ENCODE data around the gene BUB1.
"Not testable (repeated sequence)": the region's sequence is repeated elsewhere in the genome, so short reads cannot be mapped to it uniquely, and the experiment has no call there.

The BUB1 gene

GRCh38 chr2:110677530-110678456 is at the start of gene BUB1:
BUB1 (minus strand) TSS chr2:110678063; CDS start chr2:110677995, 68 bp downstream.
- peak; percentile 98 for DNase-seq (ENCODE audit: low spot score)

- no peak for DNase-seq (ENCODE audit: low spot score)
These were observed 48.4 kb upstream of the BUB1 start for GRCh38 chr2:110726285-110726684.

- DNase-seq (ENCODE audit: low spot score) = no peak
These were observed 48.0 kb upstream of the BUB1 start for GRCh38 chr2:110725859-110726258.

DNA sequence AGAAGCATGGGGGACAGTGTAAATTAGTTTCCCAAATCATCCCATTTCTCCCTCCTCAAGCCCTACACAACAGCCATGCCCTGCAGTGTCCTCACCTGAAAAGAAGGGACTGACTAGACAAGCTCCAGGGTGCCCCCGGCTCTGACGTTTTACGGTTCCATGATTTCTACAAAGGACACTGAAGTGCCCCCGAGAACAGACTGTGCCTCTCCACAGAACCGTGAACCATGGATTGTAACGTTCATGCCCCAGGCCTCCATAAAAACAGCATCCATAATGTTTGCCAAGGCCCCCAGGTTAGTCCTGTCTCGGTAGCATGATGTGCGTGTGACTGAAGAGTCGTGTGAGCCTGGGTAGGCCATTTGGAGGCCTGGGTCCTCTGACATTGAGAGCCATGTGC is 47.5 kb upstream of the BUB1 start:
- DNase-seq (ENCODE audit: low spot score) = no peak

DNA sequence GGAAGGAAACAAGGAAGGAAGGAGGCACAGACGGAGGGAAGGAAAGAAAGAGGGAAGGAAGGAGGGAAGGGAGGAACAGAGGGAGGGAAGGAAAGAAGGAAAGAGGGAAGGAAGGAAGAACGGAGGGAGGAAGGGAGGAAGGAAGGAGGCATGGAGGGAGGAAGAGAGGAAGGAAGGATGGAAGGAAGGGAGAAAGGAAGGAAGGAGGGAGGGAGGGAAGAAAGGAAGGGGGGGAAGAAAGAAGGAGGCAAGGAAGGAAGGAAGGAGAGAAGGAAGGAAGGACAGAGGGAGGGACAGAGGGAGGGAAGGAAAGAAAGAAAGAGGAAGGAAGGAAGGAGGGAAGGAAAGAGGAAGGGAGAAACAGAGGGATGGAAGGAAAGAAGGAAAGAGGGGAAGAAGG is 47.0 kb upstream of the BUB1 start:
- DNase-seq (ENCODE audit: low spot score) = no peak

DNA sequence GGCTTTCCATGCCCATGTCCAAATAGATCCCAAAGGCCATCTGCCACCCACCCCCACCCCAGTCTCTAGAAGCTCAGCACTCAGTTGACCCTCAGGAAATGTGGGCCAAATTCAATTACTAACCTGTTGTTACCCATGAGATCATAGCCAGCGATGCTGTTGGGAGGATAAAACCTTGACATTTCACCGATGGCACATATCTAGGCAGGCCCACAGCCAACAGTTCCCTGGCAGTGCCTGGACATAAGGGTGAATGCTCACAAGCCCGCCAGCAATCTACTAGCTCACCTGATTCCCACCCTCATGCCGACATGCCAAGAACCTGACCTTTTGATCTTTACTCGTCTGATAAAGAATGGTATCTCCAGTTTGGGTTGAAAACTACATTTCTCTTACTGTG is 42.7 kb upstream of the BUB1 start:
- no peak for DNase-seq (ENCODE audit: low spot score)

- no peak for DNase-seq (ENCODE audit: low spot score)
These were observed 41.1 kb upstream of the BUB1 start for GRCh38 chr2:110718990-110719389.

- no peak for DNase-seq (ENCODE audit: low spot score)
These were observed 40.5 kb upstream of the BUB1 start for GRCh38 chr2:110718382-110718781.

- no peak for DNase-seq (ENCODE audit: low spot score)
These were observed 39.9 kb upstream of the BUB1 start for GRCh38 chr2:110717734-110718133.

DNA sequence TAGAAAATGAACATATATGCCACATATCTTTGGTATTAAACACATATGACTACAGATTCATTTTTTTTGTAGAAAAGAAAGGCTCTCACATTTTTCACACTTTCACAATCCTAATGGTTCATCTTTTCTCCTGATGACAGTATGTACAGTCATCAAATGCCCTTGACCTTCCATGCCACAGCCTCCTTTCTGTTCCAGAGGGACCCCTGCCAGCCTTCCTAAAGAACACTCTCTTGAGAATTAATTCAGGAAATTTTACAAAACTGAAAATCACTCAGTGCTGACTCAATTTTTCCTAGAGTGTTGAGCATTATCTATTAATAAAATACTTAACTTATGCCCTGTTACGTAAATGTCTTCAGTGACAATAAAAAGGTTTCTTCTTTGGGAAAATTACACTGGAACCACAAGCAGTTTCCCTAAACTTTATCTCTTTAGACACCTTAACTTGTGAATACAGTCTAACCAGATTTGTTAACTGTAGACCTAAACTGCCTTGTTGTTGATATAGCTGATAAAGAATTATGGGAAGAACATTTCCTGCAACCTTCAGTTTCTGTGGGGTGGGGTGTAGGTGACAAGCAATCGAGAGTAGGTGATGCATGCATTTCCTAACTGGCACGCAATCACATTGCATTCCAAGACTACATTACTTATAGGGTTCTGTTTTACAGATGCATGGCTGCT is 39.2 kb upstream of the BUB1 start:
- no peak for DNase-seq (ENCODE audit: low spot score)

DNA sequence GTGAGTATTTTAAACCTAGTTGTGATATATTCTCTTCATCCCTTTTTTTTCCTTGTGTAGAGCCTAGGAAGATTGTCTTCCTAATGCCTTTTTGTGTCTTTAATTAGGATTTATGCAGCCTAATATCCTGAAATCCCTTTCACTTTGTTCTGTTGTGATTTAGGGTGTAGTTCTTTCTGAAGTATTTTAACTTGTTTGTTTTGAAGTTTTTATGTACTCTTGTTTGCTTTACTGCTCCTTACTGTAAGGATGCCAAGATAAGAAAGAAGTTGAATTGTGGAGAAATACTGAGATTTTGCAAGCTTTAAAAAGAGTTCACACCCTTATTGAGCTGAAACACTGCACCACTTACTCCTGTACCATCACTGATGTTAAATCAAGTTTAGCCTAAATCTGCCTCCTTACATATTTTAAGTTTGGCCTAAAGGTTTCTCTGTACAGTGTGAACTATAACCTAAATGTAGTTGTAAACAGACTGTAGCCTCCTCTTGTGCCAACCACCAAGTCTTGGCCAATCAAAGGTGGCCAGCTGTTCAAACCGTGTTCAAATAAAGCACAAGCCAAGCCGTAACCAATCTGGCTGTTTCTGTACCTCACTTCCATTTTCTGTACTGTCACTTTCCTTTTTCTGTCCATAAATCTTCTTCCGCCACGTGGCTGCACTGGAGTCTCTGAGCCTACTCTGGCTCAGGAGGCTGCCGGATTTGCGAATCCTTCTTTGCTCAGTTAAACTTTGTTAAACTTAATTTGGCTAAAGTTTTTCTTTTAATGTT is 36.8 kb upstream of the BUB1 start:
- no peak for DNase-seq (ENCODE audit: low spot score)

DNA sequence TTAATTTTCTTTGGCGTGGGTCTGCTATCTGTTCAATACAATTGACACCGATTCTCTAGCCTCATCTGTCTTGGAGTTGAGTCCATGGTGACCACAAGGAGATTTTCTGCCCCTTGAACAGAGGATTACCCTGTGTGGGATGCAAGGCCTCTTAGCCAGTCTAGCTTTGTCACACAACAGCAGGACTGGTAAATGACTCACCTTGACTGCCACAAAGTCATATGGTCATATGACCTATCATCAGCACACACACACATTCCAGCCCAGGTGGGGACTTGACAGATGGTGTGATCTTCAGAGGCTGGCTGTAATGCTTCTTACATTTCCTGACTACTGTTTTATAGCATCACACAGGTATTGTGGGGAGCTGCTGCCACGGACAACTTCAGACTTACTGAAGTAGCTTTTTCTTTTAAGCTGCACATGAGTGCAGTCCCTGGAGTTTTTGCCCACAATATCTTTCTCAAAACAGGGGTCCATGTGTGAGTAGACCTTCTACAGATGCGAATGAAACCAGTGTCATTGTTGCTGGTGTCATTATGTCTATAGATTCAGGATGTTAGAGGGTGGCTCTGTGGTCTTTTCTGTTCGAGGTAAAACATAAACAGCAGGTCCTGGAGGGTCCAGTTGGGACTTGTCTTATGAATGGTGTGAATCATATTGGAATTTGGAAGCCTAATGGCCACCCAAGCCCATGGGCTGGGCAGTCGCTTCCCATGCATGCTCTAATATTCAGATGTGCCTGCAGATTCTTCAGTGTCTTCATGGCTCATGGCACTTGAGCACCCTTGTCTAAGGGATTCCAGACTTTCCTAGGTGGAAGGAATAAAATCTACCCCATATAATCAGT is 35.9 kb upstream of the BUB1 start:
- no peak for DNase-seq (ENCODE audit: low spot score)

GRCh38 chr2:110712737-110713136 is 34.9 kb upstream of the BUB1 start:
- DNase-seq (ENCODE audit: low spot score) = no peak

DNA sequence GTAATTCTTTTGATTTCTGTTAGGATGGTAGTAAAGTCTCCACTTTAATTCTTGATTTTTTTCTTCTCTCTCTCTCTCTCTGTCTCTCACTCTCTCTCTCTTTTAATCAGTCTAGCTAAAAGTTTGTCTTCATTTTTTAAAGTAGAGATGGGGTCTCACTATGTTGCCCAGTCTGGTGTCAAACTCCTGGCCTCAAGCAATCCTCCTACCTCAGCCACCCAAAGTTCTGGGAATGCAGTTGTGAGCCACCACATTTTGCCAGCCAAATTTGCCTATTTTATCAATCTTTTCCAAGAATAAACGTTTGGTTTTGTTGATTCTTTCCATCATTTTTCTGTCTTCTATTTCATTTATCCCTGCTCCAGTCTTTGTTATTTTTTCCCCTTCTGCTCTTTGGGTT is 30.6 kb upstream of the BUB1 start:
- no peak for DNase-seq (ENCODE audit: low spot score)

GRCh38 chr2:110707386-110707965 is 29.6 kb upstream of the BUB1 start:
- no peak for DNase-seq (ENCODE audit: low spot score)

GRCh38 chr2:110702514-110703380 is 24.9 kb upstream of the BUB1 start:
- DNase-seq (ENCODE audit: low spot score) = no peak

DNA sequence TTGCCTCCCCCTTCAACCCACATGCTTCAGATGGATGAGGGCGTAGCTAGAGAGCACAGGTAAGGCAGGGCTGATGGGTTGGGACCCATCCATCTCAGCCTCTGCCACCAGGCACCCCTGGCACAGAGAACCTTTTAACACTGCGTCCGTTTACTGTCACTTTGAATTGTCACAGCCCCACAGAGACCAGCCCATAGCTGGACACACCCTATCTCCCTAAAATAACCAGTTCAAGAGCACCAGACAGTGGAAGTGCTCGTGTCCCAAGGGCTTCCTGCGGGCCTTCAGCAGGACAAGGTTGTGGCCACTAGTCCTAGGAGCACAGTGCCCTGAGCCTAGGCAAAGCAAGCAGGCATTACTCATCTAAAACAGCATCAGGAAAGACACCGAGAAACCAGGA is 20.4 kb upstream of the BUB1 start:
- not testable (repeated sequence) for DNase-seq (ENCODE audit: low spot score)

DNA sequence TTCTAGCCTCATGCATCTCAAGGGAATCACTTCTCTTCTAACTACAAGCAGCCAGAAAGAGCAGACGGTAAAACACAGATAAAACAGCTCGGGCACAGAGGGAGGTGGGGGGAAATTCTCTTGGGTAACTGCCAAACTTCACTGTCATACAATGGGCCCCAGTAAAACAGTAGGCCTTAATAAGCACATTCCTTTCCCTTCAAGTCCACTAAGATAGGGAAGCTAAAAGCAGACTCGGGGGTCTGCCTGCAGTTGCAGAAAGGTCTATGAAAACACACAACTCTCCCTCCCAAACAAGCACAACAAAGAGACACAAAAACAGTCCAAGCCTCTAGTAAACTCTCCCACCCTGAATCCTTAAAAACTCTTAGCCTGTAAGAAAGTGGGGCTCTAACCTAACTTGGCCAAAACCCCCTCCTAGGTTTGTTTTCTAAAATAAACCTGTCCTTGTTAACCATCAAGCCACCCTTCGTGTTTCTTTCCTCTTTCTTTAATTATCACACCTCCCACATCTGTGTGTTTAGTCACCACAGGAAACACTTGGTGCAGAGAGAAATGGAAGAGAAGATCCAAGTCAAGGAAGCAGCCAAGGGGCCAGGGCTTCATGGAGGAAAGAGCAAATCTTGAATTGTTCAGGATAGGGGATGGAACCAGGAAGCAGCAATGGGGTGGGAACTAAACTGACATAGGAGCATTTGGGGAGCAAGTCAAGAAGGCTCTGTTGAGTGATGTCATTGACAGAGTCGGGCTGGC is 17.5 kb upstream of the BUB1 start:
- not testable (repeated sequence) for DNase-seq (ENCODE audit: low spot score)

DNA sequence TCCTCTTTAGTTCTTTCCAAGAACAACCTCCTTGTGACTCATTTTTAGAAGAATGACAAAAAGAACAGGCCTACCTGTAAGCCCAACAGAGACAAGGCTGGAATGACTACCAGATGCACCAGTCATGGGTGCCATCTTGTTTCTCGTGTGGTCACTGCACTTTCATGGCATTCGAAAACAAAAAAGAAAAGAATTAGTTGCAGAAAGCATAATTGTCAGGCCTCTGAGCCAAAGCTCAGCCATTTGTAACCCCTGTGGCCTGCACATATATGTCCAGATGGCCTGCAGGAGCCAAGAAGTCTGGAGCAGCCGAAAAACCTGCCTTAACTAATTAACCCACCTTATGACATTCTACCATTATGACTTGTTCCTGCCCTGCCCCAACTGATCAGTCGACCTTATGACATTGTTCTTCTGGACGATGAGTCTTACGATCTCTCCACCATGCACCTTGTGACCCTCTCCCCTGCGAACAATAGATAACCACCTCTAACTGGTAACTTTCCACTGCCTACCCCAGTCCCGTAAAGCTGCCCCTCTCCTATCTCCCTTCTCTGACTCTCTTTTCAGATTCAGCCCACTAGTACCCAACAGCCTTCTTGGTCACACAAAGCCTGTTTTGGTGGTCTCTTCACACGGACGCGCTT is 13.9 kb upstream of the BUB1 start:
- DNase-seq (ENCODE audit: low spot score) = no peak

All from hematopoietic multipotent progenitor cell treated with erythropoietin and hydrocortisone succinate and interleukin-3 and kit ligand, for 17 days (in vitro differentiated cells).